NCI-H526 (cell line): ENCODE results near the gene AANAT.
"Not testable (repeated sequence)": the region's sequence is repeated elsewhere in the genome, so short reads cannot be mapped to it uniquely, and the experiment has no call there.

Experiments
- DNase-seq, 2 experiments: peaks; one replicate each; lab custom pipeline; 2025; lab: John Stamatoyannopoulos, UW

Gene AANAT

GRCh38 chr17:76506408-76507345 lies 39.3 kb downstream of the AANAT start:
- peak; percentile 44 to 86 for DNase-seq

GRCh38 chr17:76508472-76509063 lies 41.2 kb downstream of the AANAT start:
- not testable (repeated sequence) for DNase-seq

- no peak for DNase-seq
Measured at GRCh38 chr17:76510831-76511244, 43.4 kb downstream of the AANAT start.

GRCh38 chr17:76511668-76512365 lies 44.4 kb downstream of the AANAT start:
- no peak for DNase-seq

- no peak for DNase-seq
Measured at GRCh38 chr17:76512366-76513305, 45.2 kb downstream of the AANAT start.

- no peak for DNase-seq
Measured at GRCh38 chr17:76513306-76513692, 45.9 kb downstream of the AANAT start.

- not testable (repeated sequence) for DNase-seq
Measured at GRCh38 chr17:76514355-76514754, 47.0 kb downstream of the AANAT start.

GRCh38 chr17:76515274-76515949 lies 48.0 kb downstream of the AANAT start:
- DNase-seq: no peak

- no peak for DNase-seq
Measured at GRCh38 chr17:76517638-76518038, 50.2 kb downstream of the AANAT start.

GRCh38 chr17:76519048-76519966 lies 51.9 kb downstream of the AANAT start:
- no peak for DNase-seq
